GM10266 (cell line): Measurements from ENCODE around the gene FIGN.

Experiments
- DNase-seq: peaks from one replicate; pipeline ENCODE4 v3.0.0; 2012; ENCODE audit errors: extremely low spot score
- TF ChIP-seq, protein P1 (sequence below): IDR thresholded peaks from 2 replicates; pipeline ENCODE4 v1.5.1; 2012; ENCODE audit warnings: mild to moderate bottlenecking, low read depth; ENCODE audit not compliant: control insufficient read depth, insufficient read depth; ENCODE audit errors: missing control alignments

The FIGN gene

DNA sequence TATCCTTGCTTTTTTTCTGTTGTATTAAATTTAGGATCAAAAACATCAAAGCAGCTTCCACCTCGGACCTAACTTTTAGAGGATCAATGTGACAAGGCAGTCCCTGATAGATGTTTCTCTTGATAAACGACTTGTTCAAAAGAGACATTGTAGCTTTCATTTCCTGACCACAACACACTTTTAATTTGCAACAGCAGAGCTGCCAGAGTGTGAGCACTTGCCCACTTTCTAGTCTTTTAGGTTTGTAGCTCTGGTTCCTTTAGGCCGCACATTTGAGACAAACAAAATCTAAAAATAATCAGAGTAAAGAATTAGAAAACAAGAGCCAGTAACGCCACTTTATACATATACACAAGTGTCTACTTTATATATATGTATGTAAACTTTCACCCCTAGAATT lies 3.1 kb downstream of the FIGN start:
- no peak for DNase-seq
- TF ChIP-seq, protein P1, sequence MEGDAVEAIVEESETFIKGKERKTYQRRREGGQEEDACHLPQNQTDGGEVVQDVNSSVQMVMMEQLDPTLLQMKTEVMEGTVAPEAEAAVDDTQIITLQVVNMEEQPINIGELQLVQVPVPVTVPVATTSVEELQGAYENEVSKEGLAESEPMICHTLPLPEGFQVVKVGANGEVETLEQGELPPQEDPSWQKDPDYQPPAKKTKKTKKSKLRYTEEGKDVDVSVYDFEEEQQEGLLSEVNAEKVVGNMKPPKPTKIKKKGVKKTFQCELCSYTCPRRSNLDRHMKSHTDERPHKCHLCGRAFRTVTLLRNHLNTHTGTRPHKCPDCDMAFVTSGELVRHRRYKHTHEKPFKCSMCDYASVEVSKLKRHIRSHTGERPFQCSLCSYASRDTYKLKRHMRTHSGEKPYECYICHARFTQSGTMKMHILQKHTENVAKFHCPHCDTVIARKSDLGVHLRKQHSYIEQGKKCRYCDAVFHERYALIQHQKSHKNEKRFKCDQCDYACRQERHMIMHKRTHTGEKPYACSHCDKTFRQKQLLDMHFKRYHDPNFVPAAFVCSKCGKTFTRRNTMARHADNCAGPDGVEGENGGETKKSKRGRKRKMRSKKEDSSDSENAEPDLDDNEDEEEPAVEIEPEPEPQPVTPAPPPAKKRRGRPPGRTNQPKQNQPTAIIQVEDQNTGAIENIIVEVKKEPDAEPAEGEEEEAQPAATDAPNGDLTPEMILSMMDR, result no peak

GRCh38 chr2:163731735-163732134 lies 4.1 kb downstream of the FIGN start:
- TF ChIP-seq, protein P1, result no peak
- no peak for DNase-seq

DNA sequence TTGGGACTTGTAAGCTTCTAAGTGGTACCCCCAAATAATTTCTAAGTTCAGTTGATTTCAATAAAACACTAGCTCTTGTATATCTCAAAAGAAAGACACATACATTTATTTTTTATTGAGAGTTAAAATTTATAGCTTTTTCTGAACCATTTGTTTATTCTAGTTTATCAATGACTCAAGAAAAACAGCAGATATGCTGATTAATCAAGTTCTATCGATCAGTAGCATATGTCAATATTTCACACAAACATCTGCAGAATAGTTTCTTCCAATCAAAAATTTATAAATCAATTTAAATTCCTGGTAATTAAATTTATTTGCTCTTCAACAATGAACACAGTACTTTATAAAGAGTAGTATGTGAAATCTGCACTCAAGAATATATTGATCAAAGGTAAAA lies 5.3 kb downstream of the FIGN start:
- TF ChIP-seq, protein P1, result no peak

DNA sequence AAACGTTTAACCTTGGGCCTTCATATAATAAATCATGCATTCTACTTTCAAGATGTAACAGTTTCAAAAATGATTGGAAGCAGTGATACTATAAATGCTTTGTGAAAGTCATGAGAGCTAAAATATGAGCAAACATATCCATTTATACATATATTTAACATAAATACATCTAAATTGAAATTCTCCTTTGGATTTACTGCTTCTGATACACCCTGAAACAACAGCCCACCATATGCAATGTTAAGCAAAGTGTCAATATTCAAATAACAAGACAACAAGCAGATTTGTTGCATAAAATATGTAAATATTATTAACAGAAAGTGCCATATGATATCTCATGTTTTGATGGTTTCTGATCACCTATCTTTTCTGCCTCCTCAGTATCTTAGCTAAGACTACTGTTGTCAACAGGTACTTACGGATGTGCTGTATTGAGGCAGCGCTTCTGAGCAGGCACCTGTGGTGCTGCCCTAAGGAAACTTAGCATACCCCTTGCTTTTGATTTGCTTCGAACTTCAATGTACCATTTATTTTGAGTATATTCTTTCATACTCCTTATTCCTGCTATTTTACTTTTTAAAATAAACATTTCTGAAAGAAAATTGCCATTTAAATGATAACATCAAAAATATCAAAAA lies 6.1 kb downstream of the FIGN start:
- no peak for DNase-seq
- TF ChIP-seq, protein P1, result no peak

More for the DNA sequence above, 5.3 kb downstream of the FIGN start:
- no peak for DNase-seq

DNA sequence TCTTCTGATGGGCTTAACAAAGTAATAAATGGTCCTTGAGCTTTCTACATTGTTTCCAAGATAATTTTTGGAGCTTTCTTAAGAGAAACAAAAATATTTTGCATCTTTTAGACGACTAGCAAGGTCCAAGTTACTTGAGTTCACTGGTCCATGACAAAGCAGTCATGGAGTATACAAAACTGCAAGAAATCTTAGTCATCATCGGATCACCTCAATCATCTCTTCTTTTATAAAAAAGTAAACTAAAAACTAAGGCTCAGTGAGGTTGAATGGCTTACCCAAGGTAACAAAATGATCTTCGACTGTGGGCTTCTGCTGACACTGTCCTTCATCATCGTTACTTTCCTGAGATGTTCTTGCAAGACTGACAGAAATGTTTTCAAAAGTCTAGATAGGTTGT lies 11.9 kb downstream of the FIGN start:
- TF ChIP-seq, protein P1, result no peak
- no peak for DNase-seq

DNA sequence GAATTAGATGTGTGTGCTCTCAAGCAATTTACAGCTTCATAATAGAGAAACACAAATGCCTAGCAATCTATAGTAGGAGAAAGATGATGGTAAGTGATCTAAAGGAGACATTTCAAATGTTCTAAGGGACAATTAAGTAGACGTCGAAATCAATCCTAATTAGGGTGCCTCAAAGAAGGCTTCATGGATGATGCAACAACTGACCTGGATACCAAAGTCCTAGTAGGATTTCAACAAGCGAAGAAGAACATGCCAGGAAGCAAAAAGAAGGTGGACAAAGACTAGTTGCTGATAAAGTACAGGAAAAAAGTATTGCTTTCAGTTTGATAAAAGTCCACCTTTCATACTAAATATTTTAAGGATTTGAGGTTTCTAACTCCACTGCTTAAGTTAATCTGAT lies 12.5 kb downstream of the FIGN start:
- TF ChIP-seq, protein P1, result no peak
- no peak for DNase-seq

- DNase-seq, result no peak
- TF ChIP-seq, protein P1, result no peak
Observed at GRCh38 chr2:163719331-163719730, 16.5 kb downstream of the FIGN start.
